D341Med (cell line): Measurements from ENCODE around the gene IZUMO2.

Source experiments
- DNase-seq: peaks from one replicate; pipeline ENCODE4 v3.0.0; 2012; ENCODE audit warnings: low spot score

The IZUMO2 gene

DNA sequence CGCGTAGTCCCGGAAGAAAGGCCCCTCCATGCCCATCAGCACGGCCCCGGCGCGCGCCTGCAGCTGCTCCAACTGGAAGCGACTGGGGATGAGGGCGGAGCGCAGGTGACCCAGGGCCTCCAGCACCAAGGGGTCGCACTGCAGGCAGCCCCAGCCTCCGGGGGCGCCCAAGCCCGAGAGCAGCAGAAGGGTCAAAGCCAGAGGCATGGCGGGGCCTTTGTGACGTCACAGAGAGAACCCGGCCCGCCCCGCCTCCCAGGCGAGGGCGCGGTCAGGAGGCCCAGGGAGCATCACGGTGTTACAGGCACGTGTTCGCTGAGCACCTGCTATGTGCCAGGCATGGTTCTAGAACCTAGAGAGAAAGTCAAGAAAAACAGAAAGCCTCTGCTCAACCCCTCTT lies at the start of gene IZUMO2:
TSS of gene IZUMO2 (minus strand) at position 294 of the 400 bp plus-strand sequence. CDS start at position 207, 87 bp downstream.
- DNase-seq: no peak

DNA sequence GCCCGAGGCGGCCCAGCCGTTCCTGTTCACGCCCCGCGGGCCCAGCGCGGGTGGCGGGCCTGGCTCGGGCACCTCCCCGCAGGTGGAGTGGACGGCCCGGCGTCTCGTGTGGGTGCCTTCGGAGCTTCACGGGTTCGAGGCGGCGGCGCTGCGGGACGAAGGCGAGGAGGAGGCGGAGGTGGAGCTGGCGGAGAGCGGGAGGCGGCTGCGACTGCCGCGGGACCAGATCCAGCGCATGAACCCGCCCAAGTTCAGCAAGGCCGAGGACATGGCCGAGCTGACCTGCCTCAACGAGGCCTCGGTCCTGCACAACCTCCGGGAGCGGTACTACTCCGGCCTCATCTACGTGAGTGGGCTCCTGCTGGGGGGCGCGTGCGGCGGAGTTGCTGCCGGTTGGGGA lies 47.3 kb upstream of the IZUMO2 start:
- DNase-seq: no peak

DNA sequence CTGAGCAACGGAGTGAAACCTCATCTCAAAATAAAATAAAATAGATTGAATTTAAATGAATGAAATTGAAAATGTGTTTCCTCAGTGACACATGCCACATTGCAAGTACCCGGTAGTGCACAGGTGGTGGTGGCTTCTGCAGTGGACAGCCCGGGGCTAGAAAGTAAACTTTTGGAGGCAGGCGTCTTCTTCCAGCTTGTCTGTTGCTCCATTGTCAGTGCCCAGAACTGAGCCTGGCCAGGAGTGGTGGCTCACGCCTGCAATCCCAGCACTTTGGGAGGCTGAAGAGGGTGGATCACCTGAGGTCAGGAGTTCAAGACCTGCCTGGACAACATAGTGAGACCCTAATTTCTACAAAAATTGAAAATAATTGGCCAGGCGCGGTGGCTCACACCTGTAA lies 46.0 kb upstream of the IZUMO2 start:
- no peak for DNase-seq

DNA sequence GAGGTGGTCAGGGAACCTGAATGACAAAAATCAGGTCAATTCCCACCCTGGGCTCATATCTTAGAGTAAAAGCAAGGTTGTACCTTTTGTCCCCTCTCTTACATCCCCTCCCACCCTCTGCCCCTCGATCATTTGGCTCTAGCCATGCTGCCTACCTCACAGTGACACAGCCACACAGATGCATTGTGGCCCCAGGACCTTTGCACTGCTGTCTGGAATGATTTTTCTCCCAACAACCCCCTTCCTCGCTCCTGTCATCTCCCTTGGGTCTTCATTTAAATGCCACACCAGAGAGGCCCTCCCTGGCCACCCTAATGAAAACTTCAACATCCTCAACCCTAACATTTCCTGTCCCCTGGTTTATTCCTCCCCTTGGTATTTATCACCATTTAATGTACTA lies 44.6 kb upstream of the IZUMO2 start:
- DNase-seq: no peak

DNA sequence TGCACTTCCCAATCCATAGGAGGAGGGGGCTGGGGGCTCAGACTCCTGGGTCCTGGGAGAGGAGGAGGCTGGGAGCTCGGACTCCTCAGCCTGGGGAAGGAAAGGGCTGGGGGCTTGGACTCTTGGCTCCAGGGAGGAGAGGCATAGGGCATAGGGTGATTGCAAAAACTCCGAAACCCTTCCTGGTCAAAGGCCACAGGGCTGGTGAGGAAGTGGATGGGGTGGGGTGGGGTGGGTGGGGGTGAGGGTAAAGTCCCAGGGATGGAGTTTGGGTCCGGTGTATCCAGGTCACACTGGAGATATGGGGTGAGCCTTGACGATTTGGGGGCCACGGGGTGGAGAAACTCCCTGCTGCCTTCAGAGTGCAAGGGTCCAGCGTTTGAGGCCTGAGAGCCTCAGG lies 43.1 kb upstream of the IZUMO2 start:
- DNase-seq: no peak

DNA sequence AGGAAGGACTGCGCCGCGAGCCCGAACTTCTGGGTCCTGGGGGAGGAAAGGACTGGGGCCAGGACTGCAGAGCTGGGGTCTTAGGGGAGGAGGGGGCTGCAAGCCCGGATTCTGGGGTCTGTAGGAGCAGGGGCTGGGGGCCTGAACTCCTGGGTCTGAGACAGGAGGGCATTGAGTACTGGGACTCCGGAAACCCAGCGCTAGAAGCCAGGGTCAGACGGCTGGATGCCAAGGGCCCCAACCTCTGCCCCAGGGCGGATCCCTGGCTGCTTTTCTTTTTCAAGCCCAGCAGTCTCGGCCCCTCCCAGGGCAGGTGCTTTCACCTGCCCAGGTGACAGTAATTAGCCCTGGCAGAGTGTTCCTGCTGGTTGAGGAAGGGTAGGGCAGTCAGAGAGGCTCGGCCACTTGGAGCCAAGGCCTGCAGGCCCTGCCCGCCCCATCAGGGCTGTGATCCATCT lies 42.6 kb upstream of the IZUMO2 start:
- no peak for DNase-seq

DNA sequence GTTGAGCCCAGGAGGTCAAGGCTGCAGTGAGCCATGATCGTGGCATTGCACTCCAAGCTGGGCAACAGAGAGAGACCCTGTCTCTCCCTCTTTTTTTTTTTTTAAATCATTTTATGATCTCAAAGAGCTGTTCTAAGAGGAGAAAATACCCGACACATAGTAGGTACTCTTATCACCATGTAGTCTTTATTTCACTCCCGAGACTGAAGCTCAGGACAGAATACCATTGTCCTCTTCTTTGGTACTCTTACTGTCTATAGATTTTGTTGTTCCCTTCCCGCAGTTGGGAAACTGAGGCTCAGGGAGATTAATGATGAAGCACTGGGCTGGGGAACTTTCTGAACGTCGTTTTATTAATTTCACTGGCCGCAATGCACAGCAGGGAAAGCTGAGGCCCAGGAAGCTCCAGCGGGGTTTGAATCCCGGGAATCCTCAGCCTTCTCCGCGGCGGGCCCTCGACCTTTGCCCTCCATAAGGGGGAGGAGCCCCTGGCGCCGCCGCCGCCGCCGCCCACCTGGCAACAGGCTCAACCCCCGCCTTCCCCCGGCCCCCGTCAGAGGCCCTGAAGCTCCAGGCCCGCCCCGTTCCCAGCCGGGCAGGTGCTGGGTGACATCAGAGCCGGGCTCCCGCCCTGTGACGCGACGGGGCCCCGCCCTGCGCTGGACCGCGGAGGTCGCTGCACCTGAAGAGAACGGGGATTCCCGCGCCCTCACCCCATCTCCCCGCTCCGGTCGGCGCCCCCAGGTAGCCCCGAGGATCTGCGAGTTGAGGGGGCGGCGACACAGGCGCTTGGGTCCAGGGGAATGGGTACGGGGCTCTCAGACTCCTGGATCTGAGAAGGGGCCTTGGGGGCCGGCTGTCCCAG lies 42.0 kb upstream of the IZUMO2 start:
- no peak for DNase-seq

DNA sequence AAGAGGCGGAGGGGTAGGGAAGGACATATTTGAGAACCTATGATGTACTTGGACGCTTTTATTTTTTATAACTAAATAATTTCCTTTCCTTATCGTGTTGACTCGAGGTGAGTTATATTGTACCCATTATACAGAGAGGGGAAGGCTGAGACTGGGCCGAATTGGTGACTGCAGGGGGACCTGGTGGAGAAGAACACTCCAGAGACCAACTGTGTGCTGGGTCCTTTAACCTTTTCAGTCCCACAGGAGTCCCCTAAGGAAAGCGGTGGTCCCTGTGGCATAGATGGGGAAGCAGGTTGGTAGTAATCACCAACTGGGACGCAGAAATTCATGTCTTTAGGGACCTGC lies 41.0 kb upstream of the IZUMO2 start:
- no peak for DNase-seq

DNA sequence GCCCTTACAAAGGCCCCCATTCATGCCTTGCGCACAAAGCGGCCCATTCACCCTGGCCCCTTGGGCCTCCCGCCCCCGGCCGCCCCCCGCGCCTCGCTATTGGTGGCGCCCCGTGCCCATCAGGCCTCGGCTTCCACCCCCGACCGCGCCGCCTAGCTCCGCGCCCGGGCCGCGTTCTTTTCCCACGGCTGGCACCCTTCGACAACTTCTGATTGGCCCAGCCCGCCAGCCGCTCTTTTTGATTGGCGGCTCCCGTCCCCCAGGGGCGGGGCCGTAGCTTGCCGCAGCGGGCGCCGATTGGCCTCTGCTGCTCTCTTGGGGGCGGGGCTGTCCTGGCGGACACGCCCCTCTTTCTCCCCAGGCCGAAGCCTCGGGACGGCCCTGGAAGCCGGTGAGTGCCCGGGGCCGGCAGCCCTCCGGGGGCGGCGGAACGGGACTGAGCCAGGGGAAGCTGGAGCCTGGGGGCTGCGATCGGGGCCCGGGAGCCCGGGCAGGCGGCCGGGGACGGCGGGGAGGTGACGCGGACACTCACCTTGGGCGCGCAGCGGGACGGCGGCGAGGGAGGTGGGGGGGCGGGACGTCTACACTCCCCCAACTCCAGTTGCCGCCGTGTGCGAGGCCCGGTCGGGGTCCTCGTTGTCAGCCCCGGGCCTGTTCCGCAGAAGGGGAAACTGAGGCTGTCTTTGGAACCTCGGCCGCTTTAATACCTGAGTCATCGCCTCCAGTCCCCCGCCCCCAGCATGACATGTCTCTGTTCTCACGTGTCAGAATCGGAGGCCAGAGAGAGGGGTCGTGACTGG lies 40.4 kb upstream of the IZUMO2 start, which contains the start of gene MYH14:
TSS of gene MYH14 (plus strand) at position 342 of the 800 bp plus-strand sequence. CDS start 6,744 bp downstream, outside the sequence.
- peak; percentile 100 for DNase-seq

DNA sequence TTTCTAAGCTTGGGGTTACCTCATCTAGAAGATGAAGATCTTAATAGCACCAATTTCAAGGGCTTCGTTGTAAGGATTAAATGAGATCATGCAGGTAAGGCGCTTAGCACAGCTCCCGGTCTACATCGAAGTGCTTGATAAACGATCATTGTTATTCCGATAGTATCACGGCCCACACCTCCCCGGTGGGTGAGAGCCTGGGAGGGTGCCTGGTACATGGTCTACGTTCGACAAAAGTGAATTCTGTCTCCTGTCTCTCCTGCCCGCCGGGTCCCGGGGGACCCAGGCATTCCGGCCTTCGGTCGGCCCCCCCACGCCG lies 39.8 kb upstream of the IZUMO2 start:
- DNase-seq: no peak

DNA sequence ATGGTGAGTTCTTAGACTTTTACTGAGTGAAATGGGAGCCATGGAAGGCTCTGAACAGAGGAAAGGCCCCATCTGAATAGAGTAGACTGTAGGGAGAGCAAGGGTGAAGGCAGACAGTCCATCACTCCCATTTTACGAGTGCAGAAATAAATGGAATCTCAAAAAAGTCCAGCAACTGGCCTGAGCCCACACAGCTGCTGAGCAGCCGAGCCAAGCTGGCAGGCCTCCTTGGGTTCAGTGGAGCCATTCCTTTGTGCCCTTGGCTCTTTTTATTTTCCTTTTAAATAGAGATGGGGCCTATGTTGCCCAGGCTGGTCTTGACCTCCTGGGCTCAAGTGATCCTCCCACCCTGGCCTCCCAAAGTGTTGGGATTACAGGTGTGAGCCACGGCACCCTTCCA lies 39.3 kb upstream of the IZUMO2 start:
- DNase-seq: no peak

DNA sequence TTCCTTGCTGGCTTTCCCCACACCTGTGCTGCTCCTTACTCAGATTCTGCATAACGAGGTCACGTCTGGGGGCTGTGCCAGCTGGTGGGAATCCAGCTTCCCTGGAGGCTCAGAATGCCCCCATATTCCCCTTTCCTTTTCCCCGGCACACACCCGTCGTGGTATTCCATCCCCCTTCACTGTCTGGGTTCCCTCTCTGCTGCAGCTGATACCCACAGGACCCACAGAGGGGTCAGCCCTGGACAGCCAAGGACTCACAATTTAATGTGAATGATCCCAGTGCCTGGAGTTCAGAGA lies 36.1 kb upstream of the IZUMO2 start:
- no peak for DNase-seq

DNA sequence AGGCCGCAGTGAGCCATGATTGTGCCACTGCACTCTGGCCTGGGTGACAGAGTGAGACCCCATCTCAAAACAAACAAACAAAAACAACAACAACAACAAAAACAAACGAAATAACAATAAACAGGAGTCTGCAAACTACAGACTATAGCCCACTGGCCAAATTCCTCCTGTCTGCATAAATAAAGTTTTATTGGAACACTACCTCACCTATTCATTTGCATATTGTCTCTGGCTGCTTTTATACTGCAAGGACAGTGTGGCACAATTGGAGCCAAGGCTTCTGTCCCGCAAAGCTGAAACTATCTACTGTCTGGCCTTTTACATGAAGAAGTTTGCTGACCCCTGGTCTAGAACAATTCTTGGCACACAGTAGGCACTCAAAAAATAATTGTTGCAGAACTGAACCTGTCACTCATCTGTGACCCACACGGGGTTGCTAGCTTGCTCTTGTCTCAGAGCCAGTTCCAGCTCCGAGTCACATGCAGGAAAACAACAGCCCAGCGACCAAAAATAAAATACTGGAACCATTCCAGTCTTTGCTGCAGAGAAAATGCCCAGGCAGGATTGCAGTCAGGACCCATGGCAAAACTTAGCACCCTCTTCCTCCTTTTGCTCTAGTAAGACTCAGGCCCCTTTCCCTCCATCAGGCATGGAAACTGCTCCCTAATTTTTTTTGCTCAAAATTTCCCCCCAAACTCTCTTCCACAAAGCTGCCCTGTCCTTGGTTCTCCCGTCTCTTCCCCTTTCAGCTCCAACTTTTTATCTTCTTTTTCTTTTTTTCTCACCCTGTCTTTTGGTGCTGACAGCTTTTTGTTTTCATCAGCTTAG lies 35.6 kb upstream of the IZUMO2 start:
- DNase-seq: no peak

DNA sequence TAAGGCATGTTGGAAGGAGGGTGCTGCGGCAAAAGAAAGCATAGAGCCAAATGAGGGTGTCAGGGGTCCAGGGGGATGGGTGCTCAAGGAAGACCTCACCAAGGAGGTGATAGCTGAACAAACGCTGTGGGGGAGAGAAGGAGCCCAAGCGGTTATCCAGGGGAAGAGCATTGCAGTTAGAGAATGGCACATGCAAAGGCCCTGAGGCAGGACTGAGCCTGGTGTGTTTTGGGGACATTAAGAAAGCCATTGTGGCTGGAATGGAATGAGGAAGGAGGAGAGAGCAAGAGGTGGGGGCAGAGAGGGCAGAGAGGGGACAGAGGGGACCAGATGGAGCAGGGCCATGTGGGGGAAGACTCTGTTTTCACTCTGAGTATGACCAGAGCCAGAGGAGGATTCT lies 34.3 kb upstream of the IZUMO2 start:
- no peak for DNase-seq

DNA sequence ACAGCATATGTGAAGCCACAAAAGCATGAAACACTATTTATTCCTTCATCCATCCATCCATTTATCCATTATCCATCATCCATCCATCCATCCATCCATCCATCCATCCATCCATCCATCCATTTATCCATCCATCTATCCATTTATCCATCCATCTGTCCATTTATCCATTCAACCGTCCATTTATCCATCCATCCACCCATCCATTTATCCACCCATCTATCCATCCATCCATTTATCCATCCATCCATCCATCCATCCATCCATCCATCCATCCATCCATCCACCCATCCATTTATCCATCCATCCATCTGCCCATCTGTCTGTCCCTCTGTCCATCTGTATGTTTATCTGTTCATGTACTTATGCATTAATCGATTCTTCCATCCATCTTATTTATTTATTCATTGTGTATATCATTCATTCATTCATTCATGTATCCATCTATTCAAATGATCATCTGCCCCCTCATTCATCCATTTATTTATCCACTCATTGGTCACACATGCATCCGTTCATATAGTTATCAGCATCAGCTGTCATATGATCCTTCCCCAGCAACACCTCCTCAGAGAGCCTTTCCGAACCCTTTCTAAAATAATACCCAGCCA lies 33.3 kb upstream of the IZUMO2 start:
- no peak for DNase-seq

DNA sequence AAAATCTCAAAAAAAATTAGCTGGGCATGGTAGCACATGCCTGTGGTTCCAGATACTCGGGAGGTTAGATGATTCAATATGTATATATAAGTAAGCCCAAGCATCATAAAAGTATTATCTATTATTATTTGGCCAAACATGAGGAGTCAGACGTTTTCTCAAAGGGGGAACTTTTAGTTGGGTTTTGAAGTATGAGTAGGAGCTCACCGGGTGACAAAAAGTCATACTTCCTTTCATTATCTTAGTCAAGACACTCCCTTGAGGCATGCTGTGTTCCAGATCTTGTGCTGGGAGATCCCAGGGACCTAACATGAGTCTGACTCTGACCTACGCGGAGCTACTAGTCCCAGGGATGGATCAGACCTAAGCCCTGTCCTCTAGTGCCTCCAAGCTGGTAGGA lies 32.1 kb upstream of the IZUMO2 start:
- DNase-seq: no peak

DNA sequence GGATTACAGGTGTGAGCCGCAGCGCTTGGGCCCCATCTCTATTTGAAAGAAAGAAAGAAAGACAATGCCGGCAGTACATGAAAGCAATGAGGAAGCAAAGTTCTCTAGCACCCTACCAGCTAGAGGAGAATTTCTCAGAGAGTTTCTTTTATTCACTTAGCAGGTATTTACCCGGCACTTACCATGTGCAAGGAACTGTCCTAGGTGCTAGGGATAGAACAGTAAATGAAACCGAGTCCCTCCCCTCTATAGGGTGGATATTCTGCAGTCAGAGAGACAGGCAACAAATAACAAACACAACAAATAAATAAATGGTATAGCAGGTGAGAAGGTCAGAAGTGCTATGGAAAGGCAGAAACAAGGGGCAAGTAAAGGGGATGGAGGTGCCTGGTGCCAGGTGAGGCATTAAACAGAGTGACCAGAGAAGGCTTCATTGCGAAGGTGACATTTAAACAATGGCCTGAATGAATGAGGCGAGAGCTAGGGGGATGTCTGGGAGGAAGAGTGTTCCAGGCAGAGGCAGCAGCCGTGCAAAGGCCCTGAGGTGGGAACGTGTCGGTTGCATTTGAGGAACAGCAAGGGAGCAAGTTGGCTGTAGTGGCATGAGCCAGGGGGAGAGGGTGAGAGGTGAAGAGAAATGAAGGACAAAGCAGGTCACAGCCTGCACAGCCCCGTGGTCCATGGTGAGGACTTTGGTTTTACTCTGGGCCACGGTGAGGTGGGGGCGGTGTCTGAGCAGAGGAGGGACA lies 29.6 kb upstream of the IZUMO2 start:
- DNase-seq: no peak

DNA sequence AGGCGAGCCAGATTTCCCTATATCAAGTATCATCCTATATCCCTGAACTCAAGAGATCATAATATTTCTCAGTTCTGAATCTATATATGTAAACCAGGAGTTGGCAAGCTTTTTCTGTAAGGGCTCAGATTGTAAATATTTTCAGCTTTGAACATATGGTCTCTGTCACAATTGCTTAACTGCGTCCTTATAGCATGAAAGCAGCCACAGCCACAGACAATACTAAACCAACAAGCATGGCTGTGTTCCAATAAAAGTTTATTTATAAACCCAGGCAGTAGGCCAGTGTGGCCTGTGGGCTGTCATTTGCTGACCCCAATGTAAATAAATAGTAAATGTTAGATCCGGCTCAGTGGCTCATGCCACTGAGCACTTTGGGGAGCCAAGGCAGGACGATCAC lies 28.1 kb upstream of the IZUMO2 start:
- no peak for DNase-seq

DNA sequence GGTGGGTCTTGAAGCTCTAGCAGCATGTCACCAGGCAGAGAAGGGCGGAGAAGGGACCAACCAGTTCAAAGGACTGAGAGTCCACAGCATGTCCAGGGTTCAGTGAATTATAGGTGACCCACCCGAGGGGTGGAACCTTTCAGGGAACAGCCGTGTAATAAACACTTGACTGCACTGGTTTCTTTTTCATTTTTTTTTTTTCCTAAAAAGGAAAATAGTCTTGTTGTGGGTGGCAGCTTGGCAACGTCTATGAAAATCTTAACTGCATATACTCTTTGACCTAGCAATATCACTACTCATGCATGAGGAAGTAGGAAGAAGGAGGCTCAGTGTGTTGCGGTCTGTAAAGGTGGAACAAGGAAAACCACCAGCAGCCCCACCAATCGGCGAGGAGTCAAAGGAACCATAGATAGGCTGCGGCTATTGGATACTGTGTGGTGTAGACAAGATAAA lies 27.4 kb upstream of the IZUMO2 start:
- DNase-seq: no peak

DNA sequence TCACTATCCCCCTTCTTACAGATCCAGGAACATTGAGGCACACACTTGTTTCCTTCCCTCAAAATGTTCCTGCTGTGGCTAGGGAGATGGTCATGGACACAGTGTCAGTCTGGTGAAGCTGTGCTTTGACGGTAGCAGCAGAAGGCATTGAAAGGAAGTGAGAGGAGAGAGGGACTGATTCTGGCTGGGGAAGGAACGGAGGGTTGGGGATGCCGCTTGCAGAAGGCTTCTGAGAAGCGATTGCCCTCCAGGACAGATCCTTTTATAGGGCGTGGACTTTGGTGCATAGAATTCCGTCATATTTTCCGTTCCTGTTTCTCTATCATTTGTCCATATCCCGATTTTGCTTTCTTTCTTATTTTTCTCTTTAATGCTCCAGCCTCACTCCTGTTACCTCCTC lies 26.2 kb upstream of the IZUMO2 start:
- DNase-seq: no peak

DNA sequence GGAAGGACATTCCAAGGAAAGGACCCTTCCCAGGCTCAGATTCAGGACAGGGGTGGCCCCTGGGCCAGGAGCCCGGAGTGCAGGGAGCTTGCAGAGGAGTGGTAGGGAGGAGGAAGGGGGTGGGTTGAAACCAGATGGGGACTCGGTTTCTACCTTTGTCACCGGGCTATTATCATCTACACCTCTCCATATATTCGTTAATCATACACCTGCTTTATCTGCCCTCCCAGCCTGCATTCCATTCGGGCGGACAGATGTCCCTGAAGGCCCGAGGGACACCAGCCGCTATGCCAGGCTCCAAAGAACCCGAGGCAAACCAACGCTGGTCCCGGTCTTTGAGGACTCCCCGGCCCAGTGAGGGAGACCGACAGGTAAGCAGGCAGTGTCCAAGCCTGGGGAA lies 24.9 kb upstream of the IZUMO2 start:
- DNase-seq: no peak

DNA sequence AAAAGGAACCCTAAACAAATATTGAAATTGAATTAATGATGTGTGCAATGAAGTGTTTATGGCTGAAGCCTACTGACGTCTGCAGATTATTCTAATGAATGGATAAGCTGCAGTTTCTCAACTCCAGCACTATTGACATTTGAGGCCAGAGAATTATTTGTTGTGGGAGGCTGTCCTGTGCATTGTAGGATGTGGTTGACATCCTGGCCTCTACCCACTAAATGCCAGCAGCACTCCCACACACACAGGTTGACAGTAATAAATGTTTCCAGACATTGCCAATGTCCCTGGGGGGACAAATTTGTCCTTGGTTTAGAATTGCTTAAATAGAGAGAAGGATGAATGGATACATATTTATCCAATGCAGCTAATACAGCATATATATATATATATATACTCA lies 21.1 kb upstream of the IZUMO2 start:
- no peak for DNase-seq
